Stomach (tissue), 4 donors: ENCODE data around the gene SGCA.

Experiments used
- CTCF ChIP-seq, 7 experiments: fragments of 450-650 bp in 4 of 7; fragments of 200-600 bp in 3 of 7; sonication (generic) in 3 of 7; IDR thresholded peaks; one replicate each; pipeline ENCODE4 v1.5.1; 2016 to 2019; ENCODE audit warnings: antibody characterized with exemption in 7 of 7, control low read depth in 2 of 7, mild to moderate bottlenecking in 1 of 7
- EP300 ChIP-seq: sonication (generic); formaldehyde crosslinking; IDR thresholded peaks from one replicate; pipeline ENCODE4 v1.6.1; 2017; ENCODE audit warnings: antibody characterized with exemption
- POLR2A ChIP-seq, 4 donors: fragments of 450-650 bp; IDR thresholded peaks; one replicate each; pipeline ENCODE4 v1.6.1; 2016; ENCODE audit warnings: antibody characterized with exemption in 4 of 4, control low read depth in 2 of 4, mild to moderate bottlenecking in 1 of 4, moderate library complexity in 1 of 4
- POLR2AphosphoS5 ChIP-seq, 3 donors: sonication (generic); formaldehyde crosslinking; IDR thresholded peaks; one replicate each; pipeline ENCODE4 v1.6.1; 2016; ENCODE audit warnings: antibody characterized with exemption in 3 of 3

GRCh38 chr17:50166518-50167181, 845 bp downstream of the SGCA start:
- TF ChIP-seq POLR2A (IDR thresholded peaks at IDR 0.05) (no peak), CTCF (IDR thresholded peaks at IDR 0.05) (no peak), EP300 (no peak), POLR2AphosphoS5 (IDR thresholded peaks at IDR 0.05) (no peak)
